SK-N-MC (cell line): ENCODE measurements around the gene TCAP.

Experiments
- EZH2 ChIP-seq: fragments of 200-600 bp; sonication (generic); IDR thresholded peaks from one replicate; pipeline ENCODE4 v1.6.1; 2017; ENCODE audit warnings: antibody characterized with exemption
- POLR2AphosphoS5 ChIP-seq: IDR thresholded peaks from 2 replicates; pipeline ENCODE4 v1.6.1; 2012; ENCODE audit warnings: mild to moderate bottlenecking, low read depth, low read length, borderline replicate concordance

- TF ChIP-seq EZH2 (no peak), POLR2AphosphoS5 (no peak)
Observed at GRCh38 chr17:39638317-39638716, 26.8 kb upstream of the TCAP start.
